HEK293 (cell line): Measurements from ENCODE around the gene EBF4.
"Not testable (repeated sequence)": the region's sequence is repeated elsewhere in the genome, so short reads cannot be mapped to it uniquely, and the experiment has no call there.

Experiments
- CTCF ChIA-PET: fragments of 350-600 bp; formaldehyde crosslinking; extraction: SDS; loops from one replicate; lab custom pipeline; 2021; ENCODE audit warnings: antibody characterized with exemption; lab: Yijun Ruan, JAX
- POLR2A ChIA-PET: fragments of 300-600 bp; formaldehyde crosslinking; extraction: SDS; loops from one replicate; lab custom pipeline; 2020; ENCODE audit warnings: antibody characterized with exemption, inconsistent platforms; lab: Yijun Ruan, JAX
- H3K27ac ChIP-seq: fragments of 200-500 bp; sonication (Bioruptor generic); 2 replicates; pipeline ENCODE4 v1.5.1; 2014; ENCODE audit warnings: low read depth, low read length, control low read depth, inconsistent platforms; ENCODE audit errors: extremely low read depth
- H3K36me3 ChIP-seq, 2 experiments: fragments of 200-500 bp in 1 of 2; sonication (Bioruptor generic) in 1 of 2; 1 replicate in 1 of 2; 2 replicates in 1 of 2; pipeline ENCODE4 v1.5.1; 2014 to 2017; ENCODE audit warnings: inconsistent platforms in 2 of 2, low read length in 2 of 2; ENCODE audit not compliant: control insufficient read depth in 2 of 2, insufficient read depth in 1 of 2
- H3K4me1 ChIP-seq: fragments of 200-500 bp; sonication (Bioruptor generic); 2 replicates; pipeline ENCODE4 v1.5.1; 2014; ENCODE audit warnings: mild to moderate bottlenecking, low read length, inconsistent platforms; ENCODE audit not compliant: control insufficient read depth, insufficient read depth
- H3K4me3 ChIP-seq: 2 replicates; pipeline ENCODE4 v1.5.1; 2011; ENCODE audit warnings: low read depth, mild to moderate bottlenecking, control low read depth, low read length, moderate library complexity
- H3K9me3 ChIP-seq: fragments of 200-500 bp; sonication (Bioruptor generic); 2 replicates; pipeline ENCODE4 v1.5.1; 2014; ENCODE audit warnings: low read depth, low read length, inconsistent platforms; ENCODE audit not compliant: control insufficient read depth, insufficient read depth
- ZNF19 ChIP-seq: fragments of 450-650 bp; formaldehyde crosslinking; IDR thresholded peaks from 2 replicates; pipeline ENCODE4; 2016; ENCODE audit warnings: missing biosample characterization, missing genetic modification characterization, low read depth
- ZNF350 ChIP-seq: fragments of 450-650 bp; formaldehyde crosslinking; IDR thresholded peaks from 2 replicates; pipeline ENCODE4 v1.5.0; 2017; ENCODE audit warnings: missing biosample characterization, mild to moderate bottlenecking, missing genetic modification characterization
- ZNF366 ChIP-seq: fragments of 450-650 bp; formaldehyde crosslinking; conservative IDR thresholded peaks from 2 replicates; pipeline ENCODE4 v1.5.1; 2016; ENCODE audit warnings: missing biosample characterization, missing genetic modification characterization
- TF ChIP-seq, protein P1 (sequence below): fragments of 450-650 bp; formaldehyde crosslinking; IDR thresholded peaks from 2 replicates; pipeline ENCODE4 v1.5.1; 2017; ENCODE audit warnings: missing biosample characterization, missing genetic modification characterization
- TF ChIP-seq, protein P2 (sequence below): fragments of 450-650 bp; formaldehyde crosslinking; IDR thresholded peaks from 2 replicates; pipeline ENCODE4 v1.5.1; 2016; ENCODE audit warnings: missing biosample characterization, missing genetic modification characterization
- TF ChIP-seq, protein P3 (sequence below): fragments of 450-650 bp; formaldehyde crosslinking; IDR thresholded peaks from 2 replicates; pipeline ENCODE4 v1.5.1; 2016; ENCODE audit warnings: missing biosample characterization, missing genetic modification characterization, borderline replicate concordance
- TF ChIP-seq, protein P4 (sequence below): fragments of 450-650 bp; IDR thresholded peaks from 2 replicates; pipeline ENCODE4 v1.5.1; 2018; ENCODE audit warnings: missing biosample characterization, missing genetic modification characterization

EBF4 gene

DNA sequence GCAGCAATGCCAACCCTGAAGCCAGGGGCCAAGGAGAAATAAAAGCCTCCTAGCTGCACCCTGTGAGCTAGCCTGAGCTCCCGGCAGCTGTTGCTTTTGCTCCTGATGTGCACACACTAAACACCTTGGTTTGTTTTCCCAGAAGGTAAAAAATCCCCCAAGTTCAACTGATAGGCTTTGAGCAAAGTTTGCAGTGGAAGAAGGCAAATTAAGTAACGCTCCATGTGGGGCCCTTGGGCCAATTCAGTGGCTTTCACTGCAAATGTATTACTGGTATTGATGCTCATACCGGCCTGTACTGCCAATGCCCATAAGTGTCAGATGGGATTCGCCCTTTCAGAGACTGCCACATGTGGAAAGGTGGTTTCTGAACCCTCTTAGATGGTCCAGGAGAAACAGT, 19.1 kb upstream of the EBF4 start (continued):
- TF ChIP-seq, protein P1, sequence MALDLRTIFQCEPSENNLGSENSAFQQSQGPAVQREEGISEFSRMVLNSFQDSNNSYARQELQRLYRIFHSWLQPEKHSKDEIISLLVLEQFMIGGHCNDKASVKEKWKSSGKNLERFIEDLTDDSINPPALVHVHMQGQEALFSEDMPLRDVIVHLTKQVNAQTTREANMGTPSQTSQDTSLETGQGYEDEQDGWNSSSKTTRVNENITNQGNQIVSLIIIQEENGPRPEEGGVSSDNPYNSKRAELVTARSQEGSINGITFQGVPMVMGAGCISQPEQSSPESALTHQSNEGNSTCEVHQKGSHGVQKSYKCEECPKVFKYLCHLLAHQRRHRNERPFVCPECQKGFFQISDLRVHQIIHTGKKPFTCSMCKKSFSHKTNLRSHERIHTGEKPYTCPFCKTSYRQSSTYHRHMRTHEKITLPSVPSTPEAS (tag by site-specific recombination), result no peak

DNA sequence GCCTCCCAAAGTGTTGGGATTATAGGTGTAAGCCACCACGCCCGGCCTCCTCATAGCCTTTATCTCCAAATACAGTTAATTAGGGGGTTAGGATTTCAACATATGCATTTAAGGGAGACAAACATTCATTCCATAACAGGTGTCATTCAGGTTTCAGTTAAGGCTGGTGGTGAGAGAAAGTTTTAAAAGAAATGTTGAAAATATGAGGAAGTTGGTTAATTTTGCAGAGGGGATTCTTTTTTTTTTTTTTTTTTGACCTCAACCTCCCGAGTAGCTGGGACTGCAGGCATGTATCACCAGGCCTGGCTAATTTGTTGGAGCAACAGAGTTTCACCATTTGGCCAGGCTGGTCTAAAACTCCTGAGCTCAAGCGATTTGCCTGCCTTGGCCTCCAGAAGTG, 12.5 kb upstream of the EBF4 start:
- TF ChIP-seq, protein P2, sequence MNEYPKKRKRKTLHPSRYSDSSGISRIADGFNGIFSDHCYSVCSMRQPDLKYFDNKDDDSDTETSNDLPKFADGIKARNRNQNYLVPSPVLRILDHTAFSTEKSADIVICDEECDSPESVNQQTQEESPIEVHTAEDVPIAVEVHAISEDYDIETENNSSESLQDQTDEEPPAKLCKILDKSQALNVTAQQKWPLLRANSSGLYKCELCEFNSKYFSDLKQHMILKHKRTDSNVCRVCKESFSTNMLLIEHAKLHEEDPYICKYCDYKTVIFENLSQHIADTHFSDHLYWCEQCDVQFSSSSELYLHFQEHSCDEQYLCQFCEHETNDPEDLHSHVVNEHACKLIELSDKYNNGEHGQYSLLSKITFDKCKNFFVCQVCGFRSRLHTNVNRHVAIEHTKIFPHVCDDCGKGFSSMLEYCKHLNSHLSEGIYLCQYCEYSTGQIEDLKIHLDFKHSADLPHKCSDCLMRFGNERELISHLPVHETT (tag by site-specific recombination), result no peak
- no peak for TF ChIP-seq ZNF19 (tag by site-specific recombination)
- TF ChIP-seq, protein P3, sequence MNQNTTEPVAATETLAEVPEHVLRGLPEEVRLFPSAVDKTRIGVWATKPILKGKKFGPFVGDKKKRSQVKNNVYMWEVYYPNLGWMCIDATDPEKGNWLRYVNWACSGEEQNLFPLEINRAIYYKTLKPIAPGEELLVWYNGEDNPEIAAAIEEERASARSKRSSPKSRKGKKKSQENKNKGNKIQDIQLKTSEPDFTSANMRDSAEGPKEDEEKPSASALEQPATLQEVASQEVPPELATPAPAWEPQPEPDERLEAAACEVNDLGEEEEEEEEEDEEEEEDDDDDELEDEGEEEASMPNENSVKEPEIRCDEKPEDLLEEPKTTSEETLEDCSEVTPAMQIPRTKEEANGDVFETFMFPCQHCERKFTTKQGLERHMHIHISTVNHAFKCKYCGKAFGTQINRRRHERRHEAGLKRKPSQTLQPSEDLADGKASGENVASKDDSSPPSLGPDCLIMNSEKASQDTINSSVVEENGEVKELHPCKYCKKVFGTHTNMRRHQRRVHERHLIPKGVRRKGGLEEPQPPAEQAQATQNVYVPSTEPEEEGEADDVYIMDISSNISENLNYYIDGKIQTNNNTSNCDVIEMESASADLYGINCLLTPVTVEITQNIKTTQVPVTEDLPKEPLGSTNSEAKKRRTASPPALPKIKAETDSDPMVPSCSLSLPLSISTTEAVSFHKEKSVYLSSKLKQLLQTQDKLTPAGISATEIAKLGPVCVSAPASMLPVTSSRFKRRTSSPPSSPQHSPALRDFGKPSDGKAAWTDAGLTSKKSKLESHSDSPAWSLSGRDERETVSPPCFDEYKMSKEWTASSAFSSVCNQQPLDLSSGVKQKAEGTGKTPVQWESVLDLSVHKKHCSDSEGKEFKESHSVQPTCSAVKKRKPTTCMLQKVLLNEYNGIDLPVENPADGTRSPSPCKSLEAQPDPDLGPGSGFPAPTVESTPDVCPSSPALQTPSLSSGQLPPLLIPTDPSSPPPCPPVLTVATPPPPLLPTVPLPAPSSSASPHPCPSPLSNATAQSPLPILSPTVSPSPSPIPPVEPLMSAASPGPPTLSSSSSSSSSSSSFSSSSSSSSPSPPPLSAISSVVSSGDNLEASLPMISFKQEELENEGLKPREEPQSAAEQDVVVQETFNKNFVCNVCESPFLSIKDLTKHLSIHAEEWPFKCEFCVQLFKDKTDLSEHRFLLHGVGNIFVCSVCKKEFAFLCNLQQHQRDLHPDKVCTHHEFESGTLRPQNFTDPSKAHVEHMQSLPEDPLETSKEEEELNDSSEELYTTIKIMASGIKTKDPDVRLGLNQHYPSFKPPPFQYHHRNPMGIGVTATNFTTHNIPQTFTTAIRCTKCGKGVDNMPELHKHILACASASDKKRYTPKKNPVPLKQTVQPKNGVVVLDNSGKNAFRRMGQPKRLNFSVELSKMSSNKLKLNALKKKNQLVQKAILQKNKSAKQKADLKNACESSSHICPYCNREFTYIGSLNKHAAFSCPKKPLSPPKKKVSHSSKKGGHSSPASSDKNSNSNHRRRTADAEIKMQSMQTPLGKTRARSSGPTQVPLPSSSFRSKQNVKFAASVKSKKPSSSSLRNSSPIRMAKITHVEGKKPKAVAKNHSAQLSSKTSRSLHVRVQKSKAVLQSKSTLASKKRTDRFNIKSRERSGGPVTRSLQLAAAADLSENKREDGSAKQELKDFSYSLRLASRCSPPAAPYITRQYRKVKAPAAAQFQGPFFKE, result no peak
- TF ChIP-seq ZNF350 (tag by site-specific recombination), result no peak
- H3K4me3 ChIP-seq, result no peak overlapping the region
- POLR2A ChIA-PET, result no interaction called here
- no peaks in the 10 kb centered on the region for H3K36me3 ChIP-seq
- H3K4me1 ChIP-seq, result no peaks in the 10 kb centered on the region
- H3K9me3 ChIP-seq, result no peaks in the 10 kb centered on the region
- no peak overlapping the region for H3K27ac ChIP-seq
- CTCF ChIA-PET, result interaction anchor here (0.6 to 0.7 kb wide), 2 partner anchors 15 to 328 kb away, joined by 3 read pairs; no protein-coding TSS in a partner anchor

DNA sequence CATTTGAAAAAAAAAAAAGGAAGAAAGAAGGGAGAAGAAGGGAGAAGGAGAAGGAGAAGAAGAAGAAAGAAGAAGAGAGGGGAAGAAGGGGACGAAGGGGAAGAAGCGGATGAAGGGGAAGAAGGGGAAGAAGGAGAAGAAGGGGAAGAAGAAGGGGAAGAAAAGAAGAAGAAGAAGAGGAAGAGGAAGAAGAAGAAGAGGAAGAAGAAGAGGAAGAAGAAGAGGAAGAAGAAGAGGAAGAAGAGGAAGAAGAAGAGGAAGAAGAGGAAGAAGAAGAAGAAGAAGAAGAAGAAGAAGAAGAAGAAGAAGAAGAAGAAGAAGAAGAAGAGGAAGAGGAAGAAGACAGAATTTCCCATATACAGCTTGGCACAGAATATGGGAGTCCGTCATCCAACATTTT, 10.5 kb upstream of the EBF4 start:
- H3K36me3 ChIP-seq, POLR2A ChIA-PET, H3K27ac ChIP-seq, H3K4me3 ChIP-seq, H3K4me1 ChIP-seq, CTCF ChIA-PET, H3K9me3 ChIP-seq: not testable (repeated sequence)
- TF ChIP-seq, protein P4, sequence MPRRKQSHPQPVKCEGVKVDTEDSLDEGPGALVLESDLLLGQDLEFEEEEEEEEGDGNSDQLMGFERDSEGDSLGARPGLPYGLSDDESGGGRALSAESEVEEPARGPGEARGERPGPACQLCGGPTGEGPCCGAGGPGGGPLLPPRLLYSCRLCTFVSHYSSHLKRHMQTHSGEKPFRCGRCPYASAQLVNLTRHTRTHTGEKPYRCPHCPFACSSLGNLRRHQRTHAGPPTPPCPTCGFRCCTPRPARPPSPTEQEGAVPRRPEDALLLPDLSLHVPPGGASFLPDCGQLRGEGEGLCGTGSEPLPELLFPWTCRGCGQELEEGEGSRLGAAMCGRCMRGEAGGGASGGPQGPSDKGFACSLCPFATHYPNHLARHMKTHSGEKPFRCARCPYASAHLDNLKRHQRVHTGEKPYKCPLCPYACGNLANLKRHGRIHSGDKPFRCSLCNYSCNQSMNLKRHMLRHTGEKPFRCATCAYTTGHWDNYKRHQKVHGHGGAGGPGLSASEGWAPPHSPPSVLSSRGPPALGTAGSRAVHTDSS, result peak; percentile 94
- TF ChIP-seq ZNF366 (tag by site-specific recombination), result peak; percentile 40; the same call in 1 of the 2 replicates

DNA sequence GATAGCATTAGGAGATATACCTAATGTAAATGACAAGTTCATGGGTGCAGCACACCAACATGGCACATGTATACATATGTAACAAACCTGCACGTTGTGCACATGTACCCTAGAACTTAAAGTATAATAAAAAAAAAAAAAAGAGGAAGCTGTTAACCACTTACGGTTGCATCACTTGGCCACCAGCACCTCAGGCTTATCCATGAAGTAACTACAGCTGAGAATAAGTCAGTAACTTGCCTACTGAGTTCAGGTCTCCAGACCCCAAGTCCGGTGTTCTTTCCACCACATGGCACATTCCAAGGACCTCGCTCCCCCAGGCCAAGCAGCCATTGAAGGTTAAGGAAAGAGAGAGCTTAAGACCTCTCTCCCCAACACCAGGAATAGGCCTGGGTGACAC, 7.8 kb upstream of the EBF4 start:
- H3K9me3 ChIP-seq, H3K4me3 ChIP-seq, H3K27ac ChIP-seq, H3K36me3 ChIP-seq, H3K4me1 ChIP-seq: not testable (repeated sequence)
- POLR2A ChIA-PET, result interaction anchor here (1.1 kb wide), 1 partner anchor 21 kb away, joined by 3 read pairs; the partner anchor contains the start of gene IDH3B
- CTCF ChIA-PET, result interaction anchor here (0.5 to 1.9 kb wide), 9 partner anchors 10 to 304 kb away, joined by 3 to 8 read pairs (median 3); partner anchors contain the start of gene TGM6
